Dermis blood vessel endothelial cell (primary cell): ENCODE measurements around the gene HEXD. TPM values are rescaled to one million over a fixed set of nuclear protein-coding genes. Genes with fewer than 3 reads are reported as not detected.
"Not testable (repeated sequence)": the region's sequence is repeated elsewhere in the genome, so short reads cannot be mapped to it uniquely, and the experiment has no call there.

Experiments
- DNase-seq: peaks from one replicate; pipeline ENCODE4 v3.0.0; 2010
- total RNA-seq: library from RNA; depleted of rRNA; stranded (reverse); fragments of >200 nt; gene quantifications from 2 replicates; pipeline ENCODE4 v1.2.3, GENCODE V29; 2014

Gene HEXD
- total RNA-seq: 13.1 and 22.0 TPM in 2 replicates

DNA sequence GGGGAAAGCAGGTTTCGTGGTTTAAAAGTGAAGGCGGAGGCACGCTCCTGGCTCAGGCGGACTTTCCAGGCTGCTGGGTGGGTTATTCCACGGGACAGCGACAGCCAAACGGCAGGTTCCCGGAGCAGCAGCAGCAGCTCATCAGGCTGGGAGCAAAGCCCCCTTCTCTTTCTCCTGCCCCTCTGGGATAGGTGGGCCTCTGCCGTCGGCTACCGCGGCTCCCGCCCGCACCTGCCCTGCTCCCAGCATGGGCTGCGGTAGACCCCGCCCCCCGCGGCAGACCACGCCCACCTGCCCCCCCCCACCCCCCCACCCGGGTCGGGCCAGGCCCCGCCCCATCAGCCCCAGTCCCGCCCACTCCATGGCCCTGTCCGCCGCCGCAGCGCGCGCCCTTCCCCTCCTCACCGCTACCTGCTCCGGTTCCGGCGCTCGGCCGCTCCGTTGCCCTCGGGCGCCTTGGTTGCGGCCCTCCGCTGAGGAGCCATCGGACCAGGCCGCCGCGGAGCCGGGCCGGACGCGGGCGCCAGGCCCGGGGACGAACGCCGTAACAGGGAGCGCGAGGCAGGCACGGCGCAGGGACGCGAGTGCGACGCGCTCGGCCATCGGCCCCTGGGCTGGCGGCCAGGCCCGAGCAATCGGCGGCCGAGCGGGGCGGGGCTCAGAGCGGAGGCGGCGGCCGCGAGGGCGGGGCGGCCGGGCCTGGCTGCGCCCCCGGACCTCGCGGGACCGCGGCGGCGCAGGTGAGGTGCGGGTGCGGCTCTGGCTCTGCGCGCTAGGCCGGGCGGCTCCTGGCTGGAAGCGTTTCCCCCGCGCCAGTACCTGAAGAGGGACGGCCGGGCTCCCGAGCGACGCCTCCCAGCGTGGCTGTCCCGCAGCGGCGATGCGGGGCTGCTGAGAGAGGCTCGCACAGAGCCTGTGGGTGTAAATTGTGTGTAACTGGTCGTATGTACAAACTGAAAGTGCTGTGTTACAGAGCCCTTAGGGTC lies at the start of gene HEXD, which contains the start of gene OGFOD3:
Gene HEXD, plus strand, starts transcription at position 347 of the 986 bp plus-strand sequence. CDS start 1,453 bp downstream, outside the sequence.
Gene OGFOD3, minus strand, starts transcription at position 586 of the 986 bp plus-strand sequence. Its CDS starts 101 bp downstream, at position 485.
- peak; percentile 89 for DNase-seq

DNA sequence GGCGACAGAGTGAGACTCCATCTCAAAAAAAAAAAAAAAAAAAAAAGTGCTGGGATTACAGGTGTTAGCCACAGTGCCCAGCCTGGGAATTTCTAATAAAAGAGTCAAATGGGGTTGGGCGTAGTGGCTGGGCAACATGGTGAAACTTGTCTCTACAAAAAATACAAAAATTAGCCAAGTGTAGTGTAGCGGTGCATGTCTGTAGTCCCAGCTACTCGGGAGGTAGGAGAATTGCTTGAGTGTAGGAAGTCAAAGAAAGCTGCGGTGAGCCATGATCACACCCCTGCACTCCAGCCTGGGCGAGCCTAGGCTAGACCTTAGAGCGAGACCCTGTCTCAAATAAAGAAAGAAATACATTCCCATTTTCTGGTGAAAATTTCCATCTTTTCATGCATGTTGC lies 48.9 kb upstream of the HEXD start:
- DNase-seq: no peak

DNA sequence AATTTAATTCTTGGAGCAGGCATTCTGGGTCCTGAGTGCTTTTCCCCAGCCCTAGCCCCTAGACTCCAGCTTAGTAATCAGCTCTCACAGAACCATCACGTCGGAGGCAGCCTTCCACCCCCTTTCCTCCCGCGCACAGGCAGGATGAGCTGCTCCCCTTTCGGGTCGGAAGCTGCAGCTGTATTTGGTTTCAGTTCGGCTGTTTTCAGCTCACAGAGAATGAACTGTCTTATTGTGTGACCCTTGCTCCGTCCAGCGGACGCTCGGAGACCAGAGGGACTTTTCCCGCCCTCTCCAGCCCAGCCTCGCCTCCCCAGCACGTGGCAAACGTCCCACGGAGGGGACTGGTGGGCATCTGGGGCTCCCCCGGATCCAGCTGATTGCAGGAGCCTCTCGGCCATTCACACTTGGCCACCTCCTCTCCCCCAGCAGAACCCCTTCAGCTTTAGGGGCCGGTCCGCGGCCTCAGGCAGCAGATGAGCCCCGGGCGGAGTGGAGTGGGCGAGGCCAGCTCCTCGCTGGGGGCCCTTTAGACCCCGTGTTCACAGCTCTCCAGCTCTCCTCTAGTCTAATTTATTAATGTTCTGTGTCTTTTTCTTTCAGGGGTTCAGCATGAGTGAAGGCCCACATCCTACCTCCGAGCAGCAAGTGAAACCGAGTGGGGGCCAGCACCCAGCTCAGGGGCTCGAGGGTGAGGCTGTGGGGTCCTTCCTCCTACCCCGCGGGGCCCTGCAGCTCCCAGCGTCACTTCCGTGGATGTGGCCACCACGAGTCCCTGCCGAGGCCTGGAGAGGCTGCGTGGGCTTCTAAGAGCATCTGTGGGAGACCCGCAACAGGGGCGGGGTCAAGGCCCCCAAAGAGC lies 47.4 kb upstream of the HEXD start:
- DNase-seq: no peak

DNA sequence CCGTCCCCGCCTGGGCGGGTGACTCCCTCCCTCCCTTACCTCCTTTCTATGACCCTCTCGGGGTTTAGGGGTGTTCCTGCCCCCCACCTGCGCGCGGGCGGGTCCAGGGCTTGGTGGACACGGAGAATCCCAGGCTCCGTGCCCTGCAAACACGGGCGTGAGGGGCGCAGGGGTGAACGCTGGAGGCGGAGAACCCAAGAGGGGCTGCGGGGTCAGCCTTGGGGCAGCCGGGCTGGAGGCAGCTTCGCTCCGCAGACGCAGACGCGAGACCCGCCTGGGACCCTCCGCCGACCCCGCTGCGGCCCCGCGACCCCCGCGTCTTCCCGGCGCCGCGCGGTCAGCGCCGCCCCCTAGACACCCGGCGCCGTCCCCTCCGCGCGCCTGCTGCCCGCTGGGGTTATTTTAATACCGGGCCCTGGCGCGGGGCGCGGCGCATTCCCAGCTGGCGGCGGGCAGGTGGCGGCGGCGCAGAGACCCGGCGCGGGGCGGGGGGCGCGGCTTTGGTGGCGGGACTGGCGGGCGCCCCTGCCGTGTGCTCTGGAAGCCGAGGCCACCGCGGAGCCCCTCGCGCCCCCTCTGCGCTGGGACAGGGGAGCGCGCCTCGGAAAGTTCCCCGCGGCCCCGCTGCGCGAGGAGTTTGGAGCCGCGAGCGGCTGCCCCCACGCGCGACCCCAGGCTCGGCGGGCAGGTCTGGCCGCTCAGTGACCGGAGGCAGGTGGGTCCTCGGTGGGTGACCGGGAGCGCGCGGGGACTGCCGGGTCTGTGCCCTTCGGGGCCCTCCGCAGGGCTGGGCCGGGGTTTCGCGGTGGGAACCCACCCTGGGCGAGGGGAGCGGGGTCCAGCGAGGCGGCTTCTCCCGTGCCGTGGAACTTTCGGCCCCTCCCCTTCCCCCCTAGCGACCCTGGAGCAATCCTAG lies 46.6 kb upstream of the HEXD start, which contains the start of gene UTS2R:
Gene UTS2R, plus strand, starts transcription at position 433 of the 916 bp plus-strand sequence. CDS start 2,560 bp downstream, outside the sequence.
- no peak for DNase-seq

DNA sequence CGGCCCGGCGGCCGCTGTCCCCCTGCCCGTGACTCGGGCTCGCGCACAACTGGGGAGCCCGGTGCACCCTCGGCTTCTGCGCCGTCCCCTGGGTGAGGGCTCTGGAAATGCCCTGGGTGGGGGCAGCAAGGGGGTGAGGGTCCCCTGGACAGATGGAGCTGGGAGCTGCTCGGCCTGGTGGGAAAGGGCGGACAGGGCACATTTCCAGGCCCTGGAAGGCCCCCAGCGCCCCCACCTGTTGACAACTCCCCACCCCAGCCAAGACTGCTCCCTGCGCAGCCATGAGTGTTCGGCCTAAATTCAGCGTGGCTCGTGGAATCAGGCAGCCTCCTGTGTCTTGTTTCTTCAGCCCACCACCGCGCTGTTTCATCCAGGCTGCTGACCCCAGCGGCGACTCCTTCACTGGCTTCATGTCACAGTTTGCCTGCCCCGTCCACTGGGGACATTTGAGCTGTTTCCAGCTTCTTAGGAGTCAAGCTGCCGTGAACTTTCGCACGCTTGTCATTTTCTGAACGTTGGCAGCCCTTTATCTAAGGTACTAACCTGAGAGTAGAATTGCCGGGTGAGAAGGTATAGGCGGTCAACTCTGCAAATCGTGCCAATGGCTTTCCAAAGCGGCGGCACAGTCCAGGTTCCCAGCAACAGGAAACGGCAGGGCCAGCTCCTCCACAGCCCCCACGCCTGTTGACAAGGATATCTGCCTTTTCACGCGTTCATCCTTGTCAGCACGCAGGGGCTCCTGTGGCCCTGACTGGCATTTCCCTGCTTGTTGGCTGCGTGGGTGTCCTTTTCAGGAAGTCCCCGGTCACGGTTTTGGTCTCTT lies 45.7 kb upstream of the HEXD start:
- DNase-seq: no peak

DNA sequence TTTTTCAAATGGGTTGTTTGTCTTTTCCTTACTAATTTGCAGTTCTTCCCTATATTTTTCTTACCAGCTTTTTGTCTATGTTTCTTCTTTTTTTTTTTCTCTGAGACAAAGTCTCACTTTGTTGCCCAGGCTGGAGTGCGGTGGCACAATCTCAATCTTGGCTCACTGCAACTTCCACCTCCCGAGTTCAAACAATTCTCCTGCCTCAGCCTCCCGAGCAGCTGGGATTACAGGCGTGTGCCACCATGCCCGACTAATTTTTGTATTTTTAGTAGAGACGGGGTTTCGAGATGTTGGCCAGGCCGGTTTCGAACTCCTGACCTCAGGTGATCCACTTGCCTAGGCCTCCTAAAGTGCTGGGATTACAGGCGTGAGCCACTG lies 45.1 kb upstream of the HEXD start:
- not testable (repeated sequence) for DNase-seq

DNA sequence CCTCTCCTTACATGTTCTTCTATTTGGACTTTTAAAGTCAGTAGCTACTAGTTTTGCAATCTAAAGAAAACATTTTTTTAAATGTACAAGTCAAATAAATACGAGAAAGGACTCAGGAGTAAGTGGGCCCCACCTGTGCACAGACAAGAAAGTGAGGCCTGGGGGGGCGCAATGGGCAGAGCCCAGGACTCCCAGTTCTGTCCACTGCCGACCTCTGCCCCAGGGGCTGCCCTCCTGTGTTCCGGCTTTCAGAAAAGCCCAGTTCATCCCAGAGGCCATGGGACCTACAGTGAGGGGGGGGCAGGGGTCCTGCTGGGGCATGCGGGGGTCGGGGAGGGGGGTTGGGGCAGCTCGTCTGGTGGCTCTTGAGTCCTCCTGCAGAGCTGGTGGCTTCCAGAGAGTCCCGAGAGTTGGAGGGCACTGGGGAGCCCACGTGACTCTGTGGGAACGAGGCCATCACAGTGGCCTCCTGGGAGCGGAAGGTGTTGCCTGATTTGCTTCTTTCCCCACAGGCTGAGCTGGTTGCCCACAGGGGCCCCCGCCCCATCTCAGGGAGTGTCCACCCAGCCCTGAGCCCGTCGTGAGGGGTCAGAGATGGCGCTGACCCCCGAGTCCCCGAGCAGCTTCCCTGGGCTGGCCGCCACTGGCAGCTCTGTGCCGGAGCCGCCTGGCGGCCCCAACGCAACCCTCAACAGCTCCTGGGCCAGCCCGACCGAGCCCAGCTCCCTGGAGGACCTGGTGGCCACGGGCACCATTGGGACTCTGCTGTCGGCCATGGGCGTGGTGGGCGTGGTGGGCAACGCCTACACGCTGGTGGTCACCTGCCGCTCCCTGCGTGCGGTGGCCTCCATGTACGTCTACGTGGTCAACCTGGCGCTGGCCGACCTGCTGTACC lies 44.2 kb upstream of the HEXD start:
- no peak for DNase-seq

DNA sequence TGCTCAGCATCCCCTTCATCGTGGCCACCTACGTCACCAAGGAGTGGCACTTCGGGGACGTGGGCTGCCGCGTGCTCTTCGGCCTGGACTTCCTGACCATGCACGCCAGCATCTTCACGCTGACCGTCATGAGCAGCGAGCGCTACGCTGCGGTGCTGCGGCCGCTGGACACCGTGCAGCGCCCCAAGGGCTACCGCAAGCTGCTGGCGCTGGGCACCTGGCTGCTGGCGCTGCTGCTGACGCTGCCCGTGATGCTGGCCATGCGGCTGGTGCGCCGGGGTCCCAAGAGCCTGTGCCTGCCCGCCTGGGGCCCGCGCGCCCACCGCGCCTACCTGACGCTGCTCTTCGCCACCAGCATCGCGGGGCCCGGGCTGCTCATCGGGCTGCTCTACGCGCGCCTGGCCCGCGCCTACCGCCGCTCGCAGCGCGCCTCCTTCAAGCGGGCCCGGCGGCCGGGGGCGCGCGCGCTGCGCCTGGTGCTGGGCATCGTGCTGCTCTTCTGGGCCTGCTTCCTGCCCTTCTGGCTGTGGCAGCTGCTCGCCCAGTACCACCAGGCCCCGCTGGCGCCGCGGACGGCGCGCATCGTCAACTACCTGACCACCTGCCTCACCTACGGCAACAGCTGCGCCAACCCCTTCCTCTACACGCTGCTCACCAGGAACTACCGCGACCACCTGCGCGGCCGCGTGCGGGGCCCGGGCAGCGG lies 43.4 kb upstream of the HEXD start:
- no peak for DNase-seq

DNA sequence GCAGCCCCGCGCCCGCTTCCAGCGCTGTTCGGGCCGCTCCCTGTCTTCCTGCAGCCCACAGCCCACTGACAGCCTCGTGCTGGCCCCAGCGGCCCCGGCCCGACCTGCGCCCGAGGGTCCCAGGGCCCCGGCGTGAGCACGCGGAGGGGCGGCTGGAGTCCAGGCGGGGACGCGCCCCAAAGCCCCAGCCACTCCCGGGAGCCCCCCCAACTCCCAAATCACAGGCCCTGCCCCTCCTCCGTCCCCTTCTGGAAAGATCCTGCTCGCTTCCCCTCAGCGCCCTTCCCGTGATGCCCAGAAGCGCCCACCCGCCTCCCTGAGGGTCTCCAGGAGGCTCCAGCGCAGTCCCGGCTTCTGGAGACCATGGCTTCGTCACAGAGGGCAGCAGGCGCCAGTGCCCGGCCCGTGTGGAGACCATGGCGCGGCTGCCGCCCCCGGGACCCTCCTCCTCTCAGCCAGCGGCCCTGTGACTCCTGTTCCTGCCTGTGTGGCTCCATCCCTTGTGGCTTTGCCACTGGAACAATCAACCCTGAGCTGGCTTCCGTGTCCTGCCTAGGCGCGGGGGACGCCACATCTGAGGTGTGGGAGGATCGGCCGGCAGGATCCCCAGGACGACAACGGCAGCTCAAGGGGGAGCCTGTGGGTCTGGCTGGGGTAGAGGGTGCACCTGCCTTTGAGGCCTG lies 42.6 kb upstream of the HEXD start:
- DNase-seq: no peak

DNA sequence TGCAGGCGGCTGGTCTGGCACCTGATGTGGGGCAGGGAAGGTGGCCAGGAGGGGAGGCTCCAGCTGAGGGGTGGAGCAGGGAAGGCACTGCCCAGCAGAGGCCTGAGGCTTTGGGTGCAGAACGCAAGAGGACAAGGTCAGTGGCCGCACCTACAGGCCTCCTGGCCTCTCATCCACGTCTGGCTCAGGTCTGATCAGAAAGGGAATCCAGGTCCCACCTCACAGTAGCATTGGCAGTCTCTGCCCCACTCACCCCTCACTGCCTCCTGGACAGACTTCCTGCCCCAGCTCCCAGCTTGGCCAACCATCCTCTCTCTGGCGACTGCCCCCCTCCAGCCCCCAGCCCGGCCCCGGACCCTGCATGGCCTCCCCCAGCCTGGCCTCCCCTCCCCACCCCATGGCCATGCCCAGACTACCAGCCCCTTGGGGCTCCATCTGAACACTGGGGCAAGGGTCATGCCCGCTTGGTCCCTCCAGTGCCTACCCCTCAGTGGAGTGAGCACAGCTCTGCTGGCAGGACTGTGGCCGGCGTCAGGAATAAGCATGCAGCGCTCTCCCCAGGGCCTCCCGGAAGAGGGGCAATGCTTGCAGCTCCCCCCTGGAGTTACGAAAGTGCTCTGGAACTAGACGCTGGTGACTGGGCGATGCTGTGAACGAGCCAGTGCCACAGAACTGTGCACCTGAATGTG lies 42.0 kb upstream of the HEXD start:
- DNase-seq: no peak

DNA sequence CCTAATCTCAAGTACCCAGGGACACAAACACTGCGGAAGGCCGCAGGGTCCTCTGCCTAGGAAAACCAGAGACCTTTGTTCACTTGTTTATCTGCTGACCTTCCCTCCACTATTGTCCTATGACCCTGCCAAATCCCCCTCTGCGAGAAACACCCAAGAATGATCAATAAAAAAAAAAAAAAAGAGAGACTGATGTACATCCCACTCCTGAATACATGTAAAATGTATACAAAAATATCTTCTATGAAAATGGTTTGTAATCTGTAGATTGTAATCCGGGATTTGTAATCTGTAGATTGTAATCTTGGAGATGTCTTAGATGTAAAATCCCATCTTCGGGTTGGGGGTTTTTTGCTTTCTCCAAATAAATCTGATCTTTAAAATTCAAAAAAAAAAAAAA lies 40.9 kb upstream of the HEXD start:
- DNase-seq: not testable (repeated sequence)

DNA sequence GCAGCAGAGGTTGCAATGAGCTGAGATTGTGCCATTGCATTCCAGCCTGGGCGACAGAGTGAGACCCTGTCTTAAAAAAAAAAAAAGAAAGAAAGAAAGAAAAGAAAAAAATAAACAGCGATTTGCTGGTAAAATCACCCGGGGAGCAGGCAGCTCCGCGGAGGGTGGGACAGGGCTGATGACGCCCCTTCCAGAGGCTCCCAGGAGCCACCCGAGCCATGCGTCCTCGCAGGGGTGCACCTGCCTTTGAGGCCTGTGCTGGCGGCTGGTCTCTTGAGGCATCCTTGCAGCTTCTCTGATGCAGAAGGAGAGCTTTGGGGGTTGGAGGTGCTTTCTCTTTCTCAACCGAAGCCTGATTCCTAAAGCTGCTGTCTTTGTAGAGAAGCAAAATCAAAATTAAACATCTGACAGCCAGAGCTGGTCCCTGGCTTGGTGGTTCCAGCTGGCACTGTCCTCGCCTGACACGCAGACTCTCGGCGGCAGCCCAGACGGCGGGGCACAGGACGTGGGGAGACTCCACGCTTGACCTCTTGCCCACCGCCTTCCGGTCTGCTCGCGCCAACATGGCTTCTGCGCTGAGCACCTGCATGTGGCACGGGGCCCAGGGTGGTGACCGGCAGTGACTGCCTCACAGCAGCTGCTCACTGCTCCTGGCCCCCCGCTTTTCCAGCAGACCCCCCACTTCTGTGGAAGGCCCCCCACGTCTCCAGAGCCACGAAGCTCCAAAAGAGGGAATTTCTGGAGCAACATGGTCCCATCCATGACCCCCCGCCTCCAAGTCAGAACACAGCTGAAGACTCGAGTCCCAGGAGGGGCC lies 40.0 kb upstream of the HEXD start:
- DNase-seq: no peak

DNA sequence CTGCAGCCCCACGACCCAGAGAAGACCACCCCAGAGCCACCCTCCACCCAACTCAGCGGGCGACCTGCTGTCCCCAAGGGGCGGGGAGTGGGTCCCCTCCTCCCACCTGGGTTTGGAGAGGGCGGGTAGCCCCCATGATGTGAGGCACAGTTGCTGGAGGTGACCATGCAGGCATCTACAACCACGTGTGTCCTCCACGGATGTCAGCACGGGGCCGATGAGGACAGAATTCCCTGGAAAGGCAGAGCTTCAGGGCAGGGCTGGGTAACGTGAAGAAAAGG lies 39.5 kb upstream of the HEXD start:
- DNase-seq: no peak

DNA sequence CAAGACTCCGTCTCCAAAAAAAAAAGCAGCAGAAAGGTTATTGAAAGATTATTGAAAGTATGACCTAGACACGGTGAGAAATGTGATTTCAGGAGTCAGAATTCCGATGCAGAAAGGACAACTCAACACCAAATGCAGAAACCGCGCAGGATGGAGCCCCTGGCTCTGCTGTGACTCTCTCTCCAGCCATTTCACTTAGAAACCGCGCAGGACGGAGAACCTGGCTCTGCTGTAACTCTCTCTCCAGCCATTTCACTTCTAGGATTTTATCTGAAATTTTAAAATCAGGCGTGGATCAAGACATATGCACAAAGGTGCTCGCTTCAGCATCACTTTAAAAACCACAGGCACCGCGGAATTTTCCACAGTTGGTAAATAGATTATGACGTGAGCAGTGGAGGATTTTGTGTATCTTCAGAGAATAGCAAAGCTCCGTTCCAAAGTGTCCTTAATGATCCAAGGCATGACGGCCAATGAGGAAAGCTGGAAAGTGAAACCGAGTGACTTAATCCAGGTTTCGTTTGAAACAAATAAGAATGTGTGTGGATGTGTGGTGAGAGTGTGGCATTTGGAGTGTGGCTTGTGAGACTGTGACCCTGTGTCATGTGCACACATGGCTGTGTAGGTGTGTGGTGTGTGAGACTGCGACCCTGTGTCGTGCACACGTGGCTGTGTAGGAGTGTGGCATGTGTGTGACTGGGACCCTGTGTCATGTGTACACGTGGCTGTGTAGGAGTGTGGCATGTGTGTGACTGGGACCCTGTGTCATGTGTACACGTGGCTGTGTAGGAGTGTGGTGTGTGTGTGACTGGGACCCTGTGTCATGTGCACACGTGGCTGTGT lies 37.1 kb upstream of the HEXD start:
- no peak for DNase-seq

DNA sequence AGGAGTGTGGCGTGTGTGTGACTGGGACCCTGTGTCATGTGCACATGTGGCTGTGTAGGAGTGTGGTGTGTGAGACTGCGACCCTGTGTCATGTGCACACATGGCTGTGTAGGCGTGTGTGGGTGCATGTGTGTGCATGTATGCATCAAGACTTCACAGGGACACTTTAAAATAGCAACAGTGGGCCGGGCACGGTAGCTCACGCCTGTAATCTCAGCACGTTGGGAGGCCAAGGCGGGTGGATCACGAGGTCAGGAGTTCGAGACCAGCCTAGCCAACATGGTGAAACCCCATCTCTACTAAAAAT lies 36.5 kb upstream of the HEXD start:
- DNase-seq: not testable (repeated sequence)

DNA sequence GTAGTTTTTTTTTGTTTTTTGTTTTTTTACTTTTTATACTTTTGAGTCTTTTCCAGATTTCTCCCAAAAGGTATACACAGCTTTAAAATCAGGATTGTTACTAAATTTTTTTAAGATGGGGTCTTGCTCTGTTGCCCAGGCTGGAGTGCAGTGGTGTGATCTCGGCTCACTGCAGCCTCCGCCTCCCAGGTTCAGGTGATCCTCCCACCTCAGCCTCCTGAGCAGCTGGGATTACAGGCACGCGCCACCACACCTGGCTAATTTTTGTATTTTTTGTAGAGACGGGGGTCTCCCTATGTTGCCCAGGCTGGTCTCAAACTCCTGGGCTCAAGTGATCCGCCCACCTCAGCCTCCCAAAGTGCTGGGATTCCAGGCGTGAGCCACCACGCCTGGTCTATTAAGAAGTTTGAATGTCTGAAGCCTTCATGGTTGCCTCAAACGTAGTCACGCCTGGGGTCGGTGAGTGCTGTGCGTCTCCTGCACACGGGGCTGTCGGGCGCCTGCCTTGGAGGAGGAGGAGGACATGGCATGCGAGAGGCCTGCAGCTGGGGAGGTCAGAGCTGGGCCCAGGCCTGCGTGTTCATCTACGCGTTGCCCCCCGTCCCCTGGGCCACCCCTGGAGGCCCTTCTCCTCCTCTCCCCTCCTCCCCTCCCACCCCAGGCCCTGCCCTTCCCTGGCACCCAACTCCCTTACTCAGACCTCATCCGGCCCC lies 35.8 kb upstream of the HEXD start:
- DNase-seq: not testable (repeated sequence)
